ENCODE data around the gene VAC14.

- TF ChIP-seq CTCF (IDR thresholded peaks at IDR 0.05; ENCODE audit: insufficient read depth, low read length) (no peak), GABPA (IDR thresholded peaks at IDR 0.05; ENCODE audit: low read depth) (no peak), SPI1 (IDR thresholded peaks at IDR 0.05; ENCODE audit: borderline replicate concordance, low read depth) (no peak), POLR2AphosphoS5 (IDR thresholded peaks at IDR 0.05; ENCODE audit: low read depth) (no peak), REST (IDR thresholded peaks at IDR 0.05; ENCODE audit: insufficient replicate concordance, low read depth) (no peak)
Measured at GRCh38 chr16:70804734-70805169, 3.8 kb upstream of the VAC14 start.
